Ramos (cell line): Measurements from ENCODE around the gene EML6.

Source experiments
- in situ Hi-C: fragments of 300-500 bp; cut with MboI; formaldehyde crosslinking; loops from one replicate; pipeline ENCODE4 v1.14.3; 2022; ENCODE audit warnings: low sequenced_read_pairs; ENCODE audit not compliant: unreplicated experiment

Gene EML6

GRCh38 chr2:54787755-54788366, 64.4 kb downstream of the EML6 start:
- in situ Hi-C loops: no loop called here

DNA sequence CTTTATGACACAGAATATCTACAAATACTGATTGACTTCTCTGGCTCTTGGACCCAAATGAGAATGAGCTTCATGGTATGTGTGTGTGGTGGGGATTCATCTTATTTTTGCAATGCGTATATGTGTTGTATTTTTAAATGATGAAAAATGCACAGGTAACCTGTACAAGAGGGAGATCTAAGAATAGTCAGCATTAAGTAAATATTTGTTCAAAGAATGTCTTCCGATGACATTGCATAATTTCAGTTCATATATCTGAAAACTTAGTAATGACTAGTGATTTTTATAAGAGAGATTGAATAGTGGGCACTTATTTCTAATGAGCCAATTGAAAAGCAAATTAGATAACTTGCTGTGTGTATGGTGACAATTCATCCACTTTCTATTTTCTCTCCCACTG, 66.4 kb downstream of the EML6 start:
- in situ Hi-C loops: no loop called here

DNA sequence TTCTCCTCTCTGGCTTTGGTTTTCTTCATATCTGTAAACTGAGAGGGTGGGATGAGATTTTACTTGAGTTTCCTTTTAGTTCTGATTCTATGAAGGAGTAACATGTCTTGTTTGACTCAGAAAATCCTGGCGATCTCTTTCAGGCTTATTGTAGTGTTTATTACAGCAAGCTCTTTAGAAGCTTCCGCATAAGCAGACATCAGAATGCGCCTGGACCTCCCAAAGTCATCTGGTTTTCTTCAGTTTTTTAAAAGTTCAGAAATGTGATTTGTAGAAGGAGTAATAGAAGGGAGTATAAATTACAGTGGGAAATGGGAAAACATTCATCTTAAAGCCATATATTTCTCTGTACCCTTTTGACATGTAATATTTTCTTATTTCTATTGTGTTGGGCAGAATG, 68.4 kb downstream of the EML6 start:
- in situ Hi-C loops: no loop called here

GRCh38 chr2:54797307-54797706, 73.8 kb downstream of the EML6 start:
- in situ Hi-C loops: no loop called here

DNA sequence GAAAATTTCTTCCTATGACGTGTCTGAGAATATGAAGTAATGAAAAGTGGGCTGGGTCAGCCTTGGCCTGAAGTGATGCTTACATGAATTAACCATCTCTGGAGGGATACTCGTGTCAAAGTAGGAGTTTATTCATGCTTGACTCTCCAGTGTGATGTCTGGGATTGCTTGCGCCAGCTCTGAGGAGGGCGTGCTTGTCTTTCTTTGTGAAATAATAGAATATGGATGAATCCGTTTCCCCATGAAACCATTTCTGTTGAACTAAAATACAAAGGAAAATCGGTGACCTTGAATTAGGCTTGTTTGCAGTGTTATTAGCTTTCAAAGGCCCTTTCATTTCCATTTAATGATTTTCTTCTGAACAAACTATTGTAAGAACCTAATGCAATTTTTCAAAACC, 77.9 kb downstream of the EML6 start:
- in situ Hi-C loops: no loop called here

- in situ Hi-C loops: no loop called here
Observed at GRCh38 chr2:54803783-54804751, 80.6 kb downstream of the EML6 start.

DNA sequence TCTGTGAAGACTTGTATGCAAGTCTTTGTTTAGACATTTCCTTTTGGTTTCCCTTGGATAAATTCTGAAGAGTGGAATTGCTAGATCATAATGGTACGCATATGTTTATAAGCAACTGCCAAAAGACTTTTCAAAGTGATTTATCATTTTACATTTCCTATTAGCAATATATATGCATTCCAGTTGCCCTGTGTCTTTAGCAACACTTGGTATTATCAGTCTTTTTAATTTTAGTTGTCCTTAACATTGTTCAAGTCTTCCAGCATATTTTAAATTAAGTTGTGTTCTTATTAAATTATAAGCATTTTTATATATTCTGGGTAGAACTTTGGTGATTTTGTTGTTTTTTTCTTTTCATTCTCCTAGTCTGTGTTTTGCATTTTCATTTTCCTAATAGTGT, 81.8 kb downstream of the EML6 start:
- in situ Hi-C loops: no loop called here

DNA sequence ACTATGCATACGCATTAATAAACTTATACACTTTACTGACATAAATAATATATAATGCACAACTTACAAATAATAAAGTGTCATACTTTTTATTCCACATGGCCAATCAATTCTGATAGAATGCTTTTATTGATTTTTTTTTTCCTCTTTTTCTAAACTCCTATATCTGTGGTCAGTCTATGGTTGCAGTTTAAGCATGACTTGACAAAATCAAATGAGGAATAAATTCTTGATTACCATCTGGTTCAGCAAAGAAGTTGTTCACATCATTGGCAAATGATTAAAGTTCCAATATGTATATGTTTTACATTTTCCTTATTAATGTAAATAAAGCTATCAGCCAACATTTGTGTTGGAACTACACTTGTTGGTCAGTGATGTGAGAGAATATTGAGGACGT, 83.5 kb downstream of the EML6 start:
- in situ Hi-C loops: no loop called here

- in situ Hi-C loops: no loop called here
Observed at GRCh38 chr2:54808661-54809060, 85.2 kb downstream of the EML6 start.

- in situ Hi-C loops: no loop called here
Observed at GRCh38 chr2:54809819-54810218, 86.4 kb downstream of the EML6 start.

DNA sequence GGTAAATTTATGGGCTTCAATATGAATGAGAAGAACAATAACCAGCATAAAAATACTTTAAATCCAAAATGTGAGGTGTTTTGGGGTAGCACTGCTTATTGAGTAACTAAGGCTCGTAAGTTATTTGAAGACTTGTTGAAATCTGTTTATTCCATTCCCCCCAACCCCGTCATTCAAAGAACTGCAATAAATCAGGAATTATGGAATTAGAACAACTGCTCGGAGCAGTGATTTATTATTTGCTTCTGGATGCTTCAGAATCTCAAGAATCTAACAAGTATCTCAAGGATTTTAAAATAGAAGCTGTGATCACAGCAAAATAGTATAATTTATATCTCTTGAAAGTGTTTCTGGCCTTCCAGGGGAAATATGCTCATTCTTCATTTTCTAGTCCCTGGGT, 86.8 kb downstream of the EML6 start:
- in situ Hi-C loops: no loop called here

DNA sequence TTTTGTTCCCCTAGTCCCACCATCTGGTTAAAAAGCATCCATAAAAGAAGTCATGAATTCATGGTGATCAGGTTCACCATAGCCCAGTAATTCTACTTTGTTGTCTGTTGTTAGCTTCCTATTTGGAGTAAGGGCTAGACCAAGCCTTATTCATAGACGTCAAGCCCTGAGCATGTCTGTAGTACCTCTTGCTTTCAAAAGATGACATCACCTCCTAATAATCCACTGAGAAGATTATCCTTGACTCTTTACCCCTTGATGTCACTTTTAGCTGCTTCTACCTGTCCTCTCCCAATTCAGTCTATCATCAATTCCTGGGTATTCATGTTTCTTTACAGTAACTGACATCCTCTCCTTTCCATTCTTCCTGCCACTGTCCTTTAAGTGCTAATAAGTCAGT, 90.1 kb downstream of the EML6 start:
- in situ Hi-C loops: no loop called here

DNA sequence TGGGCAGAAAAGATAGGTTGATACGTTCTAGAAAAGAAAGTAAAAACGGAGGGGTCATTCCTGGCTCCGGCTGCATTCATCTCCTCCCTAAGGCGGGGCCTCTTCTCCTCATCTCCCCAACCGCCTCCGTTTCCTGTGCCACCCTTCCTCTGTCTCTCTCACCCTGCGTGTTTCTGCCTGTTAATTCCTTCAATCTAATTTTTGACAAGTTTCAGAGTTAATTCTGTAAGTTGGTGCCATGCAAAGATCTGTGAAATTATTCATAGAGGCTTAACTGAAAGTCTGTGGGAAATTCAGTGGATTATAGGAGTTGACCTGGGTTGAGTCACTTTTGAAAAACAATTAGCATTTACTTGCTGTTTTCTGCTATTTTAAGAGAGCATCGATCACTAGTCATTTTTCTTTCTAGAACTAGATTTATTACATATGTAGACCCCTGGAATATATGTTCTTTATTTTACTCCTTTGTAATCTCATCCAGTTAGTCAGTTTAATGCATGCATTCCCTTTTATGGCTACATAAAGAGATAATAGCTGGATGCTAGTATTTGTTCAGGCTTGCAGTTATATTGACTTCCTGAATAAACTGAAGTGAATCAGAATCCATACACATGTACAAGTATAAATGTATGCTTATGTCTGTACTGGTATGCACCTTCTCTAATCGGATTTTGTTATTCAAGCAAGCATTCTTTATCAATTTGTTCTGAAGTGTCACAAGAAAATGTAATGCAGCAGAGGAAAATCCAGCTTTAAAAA, 91.1 kb downstream of the EML6 start:
- in situ Hi-C loops: no loop called here

- in situ Hi-C loops: no loop called here
Observed at GRCh38 chr2:54815148-54815539, 91.7 kb downstream of the EML6 start.

DNA sequence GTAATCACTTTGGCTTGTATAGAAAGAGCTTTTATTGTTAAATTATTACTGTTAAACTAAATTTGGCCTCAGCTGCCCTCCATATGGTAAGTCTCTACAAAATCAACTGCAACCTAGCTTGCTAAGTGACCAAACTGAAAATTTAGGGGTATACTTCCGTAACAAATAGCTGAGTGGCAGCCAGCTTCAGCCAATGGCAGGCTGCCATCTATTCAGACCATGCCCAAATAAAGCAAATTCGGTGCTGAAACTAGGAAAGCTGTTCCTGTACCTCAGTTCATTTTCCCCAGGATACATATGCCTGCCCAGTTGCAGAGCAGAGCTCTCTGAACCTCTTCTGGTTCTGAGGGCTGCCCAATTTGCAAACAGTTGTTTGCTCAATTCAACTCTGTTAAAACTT, 94.8 kb downstream of the EML6 start:
- in situ Hi-C loops: no loop called here

- in situ Hi-C loops: no loop called here
Observed at GRCh38 chr2:54820558-54820957, 97.1 kb downstream of the EML6 start.

DNA sequence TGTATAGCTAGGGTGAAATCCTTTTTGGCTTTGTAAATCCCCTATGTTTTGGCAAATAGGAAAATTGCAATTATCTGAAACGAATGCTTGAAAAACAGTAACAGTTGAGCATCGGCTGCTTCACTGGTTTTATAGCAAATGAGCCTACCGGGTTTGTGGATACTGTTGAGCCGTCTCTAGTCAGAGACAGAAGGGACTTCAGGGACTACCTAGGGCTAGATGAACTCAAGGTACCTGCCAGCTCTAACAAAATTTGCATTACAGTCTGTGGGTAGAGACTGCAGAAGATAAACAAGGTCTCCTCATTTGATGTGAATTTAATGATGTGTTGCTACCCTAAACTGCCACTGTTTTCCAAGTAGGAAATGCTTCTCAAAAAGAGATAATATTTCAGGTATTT, 101.1 kb downstream of the EML6 start:
- in situ Hi-C loops: no loop called here

- in situ Hi-C loops: loop anchor here (10.0 kb wide), 1 partner anchor 166 kb away; no protein-coding TSS in a partner anchor
Observed at GRCh38 chr2:54830546-54830945, 107.1 kb downstream of the EML6 start.

- in situ Hi-C loops: loop anchor here (10.0 kb wide), 1 partner anchor 167 kb away; no protein-coding TSS in a partner anchor
Observed at GRCh38 chr2:54831480-54831879, 108.0 kb downstream of the EML6 start.

DNA sequence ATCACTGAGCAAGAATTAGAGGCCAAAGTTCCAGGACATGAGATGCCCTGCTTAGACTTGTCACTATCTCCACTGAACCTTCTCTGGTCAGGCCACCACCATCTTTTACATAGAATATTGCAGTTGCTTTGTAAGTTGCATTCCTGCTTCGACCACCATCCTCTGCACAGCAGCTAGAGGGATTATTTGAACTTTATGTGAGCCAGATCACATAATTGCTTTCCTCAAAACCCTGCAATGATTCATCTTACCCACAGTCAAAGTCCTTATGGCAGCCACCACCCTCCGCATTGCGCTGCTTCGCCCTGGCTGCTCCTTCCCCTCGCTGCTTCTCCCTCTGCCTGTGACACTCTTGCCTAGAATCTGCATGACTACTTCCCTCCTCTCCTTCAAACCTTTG, 111.3 kb downstream of the EML6 start:
- in situ Hi-C loops: loop anchor here (5.0 to 10.0 kb wide), 2 partner anchors 170 to 312 kb away; no protein-coding TSS in a partner anchor

GRCh38 chr2:54836477-54836876, 113.0 kb downstream of the EML6 start:
- in situ Hi-C loops: loop anchor here (5.0 to 10.0 kb wide), 2 partner anchors 172 to 314 kb away; no protein-coding TSS in a partner anchor
